H9 (cell line): ENCODE results near the gene FLVCR2. TPM values are rescaled to one million over a fixed set of nuclear protein-coding genes. Genes with fewer than 3 reads are reported as not detected.

Experiments used
- DNase-seq: peaks from one replicate; pipeline ENCODE4 v3.0.0-alpha.2; 2017
- H2AFZ ChIP-seq: one replicate; pipeline ENCODE4 v1.6.1; 2013; ENCODE audit warnings: mild to moderate bottlenecking, low read length, control low read depth, moderate library complexity
- H2AK5ac ChIP-seq: 2 replicates; pipeline ENCODE4 v1.6.1; 2013; ENCODE audit warnings: low read length, control low read depth, mixed read lengths; ENCODE audit not compliant: insufficient read length
- H2BK120ac ChIP-seq: one replicate; pipeline ENCODE4 v1.6.1; 2013; ENCODE audit warnings: low read depth, mild to moderate bottlenecking, low read length, control low read depth, inconsistent platforms; ENCODE audit not compliant: poor library complexity, severe bottlenecking
- H2BK12ac ChIP-seq: 2 replicates; pipeline ENCODE4 v1.6.1; 2013; ENCODE audit warnings: low read length, control low read depth, mixed read lengths, low read depth; ENCODE audit not compliant: insufficient read length
- H2BK15ac ChIP-seq: 2 replicates; pipeline ENCODE4 v1.6.1; 2013; ENCODE audit warnings: low read depth, low read length, control low read depth
- H2BK20ac ChIP-seq: one replicate; pipeline ENCODE4 v1.6.1; 2013; ENCODE audit warnings: low read depth, mild to moderate bottlenecking, low read length, control low read depth, inconsistent platforms; ENCODE audit not compliant: poor library complexity, severe bottlenecking
- H2BK5ac ChIP-seq: 2 replicates; pipeline ENCODE4 v1.6.1; 2013; ENCODE audit warnings: low read length, control low read depth, mixed read lengths; ENCODE audit not compliant: insufficient read length
- H3K14ac ChIP-seq: 2 replicates; pipeline ENCODE4 v1.6.1; 2013; ENCODE audit warnings: low read length, control low read depth; ENCODE audit not compliant: insufficient read depth
- H3K18ac ChIP-seq: 2 replicates; pipeline ENCODE4 v1.6.1; 2013; ENCODE audit warnings: low read depth, mild to moderate bottlenecking, mixed read lengths, low read length, control low read depth; ENCODE audit not compliant: insufficient read length
- H3K23ac ChIP-seq: 2 replicates; pipeline ENCODE4 v1.6.1; 2013; ENCODE audit warnings: low read length, control low read depth, mixed read lengths, low read depth; ENCODE audit not compliant: insufficient read length
- H3K23me2 ChIP-seq: 2 replicates; pipeline ENCODE4 v1.6.1; 2013; ENCODE audit warnings: low read depth, mild to moderate bottlenecking, mixed read lengths, low read length, control low read depth; ENCODE audit not compliant: insufficient read length, poor library complexity, severe bottlenecking
- H3K27ac ChIP-seq: 2 replicates; pipeline ENCODE4 v1.5.1; 2013; ENCODE audit warnings: low read length, control low read depth, mixed read lengths, low read depth; ENCODE audit not compliant: insufficient read length
- H3K27me3 ChIP-seq: 2 replicates; pipeline ENCODE4 v1.6.1; 2013; ENCODE audit warnings: low read length, control low read depth, inconsistent platforms; ENCODE audit not compliant: insufficient read depth
- H3K4ac ChIP-seq: 2 replicates; pipeline ENCODE4 v1.6.1; 2013; ENCODE audit warnings: low read depth, mild to moderate bottlenecking, control low read depth, inconsistent platforms, low read length, moderate library complexity
- H3K4me1 ChIP-seq: 2 replicates; pipeline ENCODE4 v1.6.1; 2013; ENCODE audit warnings: low read length, control low read depth, inconsistent platforms; ENCODE audit not compliant: insufficient read depth
- H3K4me2 ChIP-seq: 2 replicates; pipeline ENCODE4 v1.6.1; 2013; ENCODE audit warnings: low read length, control low read depth, mixed read lengths; ENCODE audit not compliant: insufficient read length, insufficient read depth
- H3K56ac ChIP-seq: 2 replicates; pipeline ENCODE4 v1.6.1; 2013; ENCODE audit warnings: low read depth, mild to moderate bottlenecking, mixed read lengths, low read length, control low read depth; ENCODE audit not compliant: insufficient read length
- H3K79me1 ChIP-seq: 2 replicates; pipeline ENCODE4 v1.6.1; 2013; ENCODE audit warnings: low read depth, mild to moderate bottlenecking, moderate library complexity, low read length, control low read depth, inconsistent platforms; ENCODE audit not compliant: insufficient read depth, poor library complexity, severe bottlenecking
- H3K79me2 ChIP-seq: 2 replicates; pipeline ENCODE4 v1.6.1; 2013; ENCODE audit warnings: low read length, control low read depth, inconsistent platforms; ENCODE audit not compliant: insufficient read depth
- H3K9ac ChIP-seq: 2 replicates; pipeline ENCODE4 v1.6.1; 2013; ENCODE audit warnings: low read length, control low read depth, mixed read lengths; ENCODE audit not compliant: insufficient read length; ENCODE audit errors: extremely low read depth
- H3K9me3 ChIP-seq: one replicate; pipeline ENCODE4 v1.6.1; 2013; ENCODE audit warnings: low read depth, low read length, inconsistent platforms; ENCODE audit not compliant: control insufficient read depth
- H3T11ph ChIP-seq: one replicate; pipeline ENCODE4 v1.6.1; 2013; ENCODE audit warnings: mild to moderate bottlenecking, low read length, control low read depth, inconsistent platforms
- H4K20me1 ChIP-seq: one replicate; pipeline ENCODE4 v1.6.1; 2013; ENCODE audit not compliant: control insufficient read depth, insufficient read length, insufficient read depth
- H4K5ac ChIP-seq: 2 replicates; pipeline ENCODE4 v1.6.1; 2013; ENCODE audit warnings: low read depth, mild to moderate bottlenecking, mixed read lengths, low read length, control low read depth; ENCODE audit not compliant: insufficient read length
- H4K8ac ChIP-seq: replicated peaks from 2 replicates; pipeline ENCODE4 v1.6.1; 2013; ENCODE audit warnings: low read length, control low read depth, mixed read lengths, low read depth; ENCODE audit not compliant: insufficient read length
- H4K91ac ChIP-seq: 2 replicates; pipeline ENCODE4 v1.6.1; 2013; ENCODE audit warnings: low read depth, mild to moderate bottlenecking, moderate library complexity, mixed read lengths, low read length, control low read depth; ENCODE audit not compliant: insufficient read length
- H3K27ac Mint-ChIP-seq, 3 experiments: 2 replicates in 2 of 3; 3 replicates in 1 of 3; pipeline ENCODE4 v1.8.0; 2020 to 2021; ENCODE audit warnings: mixed read lengths in 3 of 3, mild to moderate bottlenecking in 1 of 3, moderate library complexity in 1 of 3
- H3K27me3 Mint-ChIP-seq: 2 replicates; pipeline ENCODE4 v1.8.0; 2021; ENCODE audit warnings: low read depth, mild to moderate bottlenecking, moderate library complexity, mixed read lengths
- H3K36me3 Mint-ChIP-seq, 3 experiments: 2 replicates in 2 of 3; 3 replicates in 1 of 3; pipeline ENCODE4 v1.8.0; 2020 to 2021; ENCODE audit warnings: low read depth in 3 of 3, mixed read lengths in 3 of 3; ENCODE audit not compliant: insufficient read depth in 1 of 3
- H3K4me1 Mint-ChIP-seq, 2 experiments: 2 replicates each; pipeline ENCODE4 v1.8.0; 2020; ENCODE audit warnings: mixed read lengths in 2 of 2
- H3K4me3 Mint-ChIP-seq, 2 experiments: 2 replicates in 1 of 2; 3 replicates in 1 of 2; pipeline ENCODE4 v1.8.0; 2020 to 2021; ENCODE audit warnings: mild to moderate bottlenecking in 2 of 2, mixed read lengths in 2 of 2, moderate library complexity in 1 of 2
- H3K9me3 Mint-ChIP-seq, 2 experiments: 2 replicates in 1 of 2; 3 replicates in 1 of 2; pipeline ENCODE4 v1.8.0; 2020; ENCODE audit warnings: mild to moderate bottlenecking in 2 of 2, mixed read lengths in 2 of 2, moderate library complexity in 1 of 2
- CTCF ChIP-seq: fragments of 200-600 bp; sonication (generic); conservative IDR thresholded peaks from 3 replicates; pipeline ENCODE4 v1.8.0; 2021; ENCODE audit warnings: antibody characterized with exemption, mild to moderate bottlenecking
- WGBS: extraction: QIAGEN DNeasy Blood & Tissue Kit; methylation state at CpG from one replicate; pipeline ENCODE4 v1.1.7; 2013; ENCODE audit warnings: missing lambda C conversion rate, low lambda C conversion rate, mixed read lengths; ENCODE audit not compliant: insufficient read length; ENCODE audit errors: extremely low coverage; 5-methylcytosine and 5-hydroxymethylcytosine counted together
- total RNA-seq: library from RNA; stranded (reverse); gene quantifications from 2 replicates; pipeline ENCODE4 v1.2.1, GENCODE V29; 2021

The FLVCR2 gene
- total RNA-seq, 1 experiment from 2014 or later = 7.1 TPM

- Histone ChIP-seq H3K4me2 (no peak overlapping the region), H3K9me3 (no peaks in the 10 kb centered on the region), H4K5ac (no peak overlapping the region), H3K4ac (no peak overlapping the region), H3K9ac (no peak overlapping the region), H4K8ac (no peak overlapping the region), H3K23ac (no peak overlapping the region), H4K91ac (no peak overlapping the region), H2BK20ac (no peak overlapping the region), H3K56ac (no peak overlapping the region), H3K14ac (no peak overlapping the region), H3K79me2 (no peaks in the 10 kb centered on the region), H2BK5ac (no peak overlapping the region), H2BK15ac (no peak overlapping the region), H2AFZ (no peak overlapping the region), H2AK5ac (no peak overlapping the region), H2BK12ac (no peak overlapping the region), H3K27ac (no peak overlapping the region), H3K27me3 (no peaks in the 10 kb centered on the region), H3T11ph (no peak overlapping the region), H4K20me1 (no peaks in the 10 kb centered on the region), H3K18ac (no peak overlapping the region), H3K79me1 (no peaks in the 10 kb centered on the region), H3K4me1 (no peaks in the 10 kb centered on the region), H2BK120ac (no peak overlapping the region), H3K23me2 (no peaks in the 10 kb centered on the region)
- H3K4me1 Mint-ChIP-seq = peaks cover 6 to 9% of the 10 kb centered on the region in 2 experiments; a peak in 3 of 4 replicates
- no peak for DNase-seq
- H3K9me3 Mint-ChIP-seq = no peaks in the 10 kb centered on the region; a peak in 1 of 5 replicates
- H3K27ac Mint-ChIP-seq = no peak overlapping the region
- no peak for TF ChIP-seq CTCF
- WGBS = no CpG with 5 or more reads among the region's 2 CpGs
- H3K27me3 Mint-ChIP-seq = peaks cover 4% of the 10 kb centered on the region
- H3K4me3 Mint-ChIP-seq = no peak overlapping the region
- no peaks in the 10 kb centered on the region; a peak in 1 of 7 replicates for H3K36me3 Mint-ChIP-seq
Observed at GRCh38 chr14:75543786-75544185, 34.6 kb upstream of the FLVCR2 start.
